K562 treated with DMSO at 1 percent for 48 hours (cell line): ENCODE results near the gene CDK18. TPM values are rescaled to one million over a fixed set of nuclear protein-coding genes. Genes with fewer than 3 reads are reported as not detected.

Experiments used
- total RNA-seq: library from RNA; unstranded; fragments of 300-600 nt; gene quantifications from 2 replicates; pipeline ENCODE4 v1.2.3, GENCODE V29; 2022; ENCODE audit warnings: low replicate concordance; ENCODE audit errors: extremely low read depth

Gene CDK18
- total RNA-seq, result not detected in 2 replicates

DNA sequence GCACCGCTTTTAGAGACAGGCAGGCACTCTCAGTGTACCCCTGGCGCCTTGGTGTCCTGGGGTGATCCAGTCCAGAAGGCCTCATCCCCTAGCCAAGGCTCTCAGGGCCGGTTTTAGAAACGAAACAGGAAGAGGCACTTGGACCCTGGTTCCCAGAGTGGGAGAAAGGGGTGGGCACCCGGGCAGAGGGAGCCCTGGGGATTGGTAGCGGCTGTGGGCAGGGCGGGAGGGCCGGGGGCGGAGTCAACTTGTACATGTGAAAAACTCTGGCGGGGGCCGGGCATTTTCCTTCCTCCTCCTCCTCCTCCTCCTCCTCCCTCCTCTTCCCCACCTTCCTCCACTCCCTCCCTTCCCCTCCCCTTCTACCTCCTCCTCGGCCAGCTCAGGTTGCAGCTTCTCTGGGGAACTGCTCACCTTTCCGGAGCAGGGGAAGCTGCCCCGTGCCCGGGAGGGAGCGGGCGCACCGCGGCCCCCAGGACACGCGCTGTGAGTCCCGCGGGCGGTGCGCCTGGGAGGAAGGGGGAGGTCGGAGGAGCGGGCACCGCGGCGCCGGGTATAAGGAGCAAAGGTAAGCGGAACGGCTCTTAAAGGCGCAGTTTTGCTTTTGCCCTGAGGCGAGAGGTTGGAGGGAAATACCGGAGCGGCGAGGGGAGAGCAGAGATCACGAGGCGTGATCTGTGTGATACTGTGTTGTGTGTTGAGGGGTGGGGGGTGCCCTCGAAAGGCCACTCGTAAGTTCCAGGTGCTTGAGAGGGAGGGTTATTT, at the start of gene CDK18:
CDK18 (plus strand) TSS at position 359 of the 765 bp plus-strand sequence. CDS start 18,499 bp downstream, outside the sequence.

DNA sequence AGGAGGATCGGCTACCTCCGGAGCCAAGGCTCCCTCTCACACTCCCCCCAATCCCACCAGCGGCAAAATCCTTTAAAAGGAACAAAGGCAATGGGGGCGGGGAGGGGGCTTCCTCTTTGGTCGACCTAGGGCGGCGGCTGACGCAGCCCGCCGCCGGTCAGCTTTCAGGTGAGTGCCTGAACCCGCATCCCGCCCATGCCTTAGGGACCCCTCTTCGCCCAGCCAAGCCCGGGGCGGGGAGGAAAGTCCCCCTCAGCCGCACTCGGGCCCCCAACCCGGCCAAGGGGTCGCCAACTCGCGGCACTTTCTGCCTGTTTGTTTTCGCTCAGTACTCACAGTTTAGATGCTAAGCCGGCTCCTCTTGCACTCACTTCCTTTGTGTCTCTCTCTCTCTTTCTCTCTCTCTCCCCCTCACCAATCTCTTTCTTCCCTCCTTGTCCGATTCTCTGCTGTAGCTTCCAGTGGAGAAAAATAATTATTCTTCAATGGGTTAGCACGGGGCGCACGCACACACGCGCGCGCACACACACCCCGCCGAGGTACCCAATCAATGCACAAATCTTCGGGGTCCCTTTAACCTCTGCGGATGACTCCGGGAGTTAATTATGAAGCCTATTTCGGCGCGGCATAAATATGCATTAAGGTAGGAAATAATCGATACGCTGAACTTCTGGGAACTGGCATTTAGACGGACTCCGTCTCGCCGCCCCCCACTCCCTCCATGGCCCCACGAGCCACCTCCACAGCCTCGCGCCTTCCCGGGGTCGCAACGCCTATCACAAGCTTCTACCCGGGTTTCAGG, 48.7 kb upstream of the CDK18 start, which contains the start of gene BLACAT1:
BLACAT1 (minus strand) TSS at position 465 of the 802 bp plus-strand sequence.

Other genes starting within 250 kb of the CDK18 start
- gene NUAK2, start 182.9 kb upstream of the CDK18 start, total RNA-seq, result not detected in 2 replicates
- not detected in 2 replicates for gene KLHDC8A, start 147.7 kb upstream of the CDK18 start, total RNA-seq
- gene LEMD1, start 82.6 kb upstream of the CDK18 start, total RNA-seq, result not detected in 2 replicates
- not detected in 2 replicates for gene BLACAT1, start 48.6 kb upstream of the CDK18 start, total RNA-seq
- not detected in 2 replicates for gene ELK4, start 127.3 kb downstream of the CDK18 start, total RNA-seq
- not detected in 2 replicates for gene SLC45A3, start 175.8 kb downstream of the CDK18 start, total RNA-seq
- gene NUCKS1, start 245.5 kb downstream of the CDK18 start, total RNA-seq, result not detected in 2 replicates